Measurements from ENCODE around the gene DLG1. TPM values are rescaled to one million over a fixed set of nuclear protein-coding genes. Genes with fewer than 3 reads are reported as not detected.

The DLG1 gene
- total RNA-seq, 1 donor from 2014 or later, result 138 TPM

DNA sequence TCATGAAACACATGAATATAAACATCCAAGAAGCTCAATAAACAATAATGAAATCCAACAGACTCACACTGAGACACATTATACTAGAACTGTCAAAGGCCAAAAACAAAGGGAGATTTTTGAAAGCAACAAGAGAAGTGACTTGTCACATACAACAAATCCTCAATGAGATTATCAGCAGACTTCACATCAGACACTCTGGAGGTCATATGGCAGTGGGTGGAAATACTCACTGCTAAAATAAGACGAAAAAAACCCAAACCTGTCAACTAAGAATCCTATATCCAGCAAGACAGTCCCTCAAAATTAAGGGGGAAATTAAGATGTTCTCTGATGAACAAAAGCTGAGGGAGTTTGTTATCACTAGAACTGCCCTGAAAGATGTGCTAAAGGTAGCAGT, 143.4 kb downstream of the DLG1 start:
- H3K4me3 Mint-ChIP-seq, result no peak overlapping the region
- no peaks in the 10 kb centered on the region for H3F3A ChIP-seq (ENCODE audit: low read depth)
- H3K79me2 ChIP-seq (ENCODE audit: low read depth), result peaks cover 95% of the 10 kb centered on the region
- no peak overlapping the region for H3K4me2 ChIP-seq
- no peak overlapping the region for H3K9ac ChIP-seq
- peaks cover 4% of the 10 kb centered on the region for H4K20me1 ChIP-seq (ENCODE audit: low read depth)
- peaks cover 39% of the 10 kb centered on the region for H3K36me3 Mint-ChIP-seq
- H3K4me1 Mint-ChIP-seq, result peaks cover 7% of the 10 kb centered on the region
- no peak overlapping the region for H3K27ac ChIP-seq
- TF ChIP-seq, protein P1, sequence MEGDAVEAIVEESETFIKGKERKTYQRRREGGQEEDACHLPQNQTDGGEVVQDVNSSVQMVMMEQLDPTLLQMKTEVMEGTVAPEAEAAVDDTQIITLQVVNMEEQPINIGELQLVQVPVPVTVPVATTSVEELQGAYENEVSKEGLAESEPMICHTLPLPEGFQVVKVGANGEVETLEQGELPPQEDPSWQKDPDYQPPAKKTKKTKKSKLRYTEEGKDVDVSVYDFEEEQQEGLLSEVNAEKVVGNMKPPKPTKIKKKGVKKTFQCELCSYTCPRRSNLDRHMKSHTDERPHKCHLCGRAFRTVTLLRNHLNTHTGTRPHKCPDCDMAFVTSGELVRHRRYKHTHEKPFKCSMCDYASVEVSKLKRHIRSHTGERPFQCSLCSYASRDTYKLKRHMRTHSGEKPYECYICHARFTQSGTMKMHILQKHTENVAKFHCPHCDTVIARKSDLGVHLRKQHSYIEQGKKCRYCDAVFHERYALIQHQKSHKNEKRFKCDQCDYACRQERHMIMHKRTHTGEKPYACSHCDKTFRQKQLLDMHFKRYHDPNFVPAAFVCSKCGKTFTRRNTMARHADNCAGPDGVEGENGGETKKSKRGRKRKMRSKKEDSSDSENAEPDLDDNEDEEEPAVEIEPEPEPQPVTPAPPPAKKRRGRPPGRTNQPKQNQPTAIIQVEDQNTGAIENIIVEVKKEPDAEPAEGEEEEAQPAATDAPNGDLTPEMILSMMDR (IDR thresholded peaks at IDR 0.05), result no peak
- TF ChIP-seq EZH2phosphoT487 (IDR thresholded peaks at IDR 0.05) (no peak), EZH2 (IDR thresholded peaks at IDR 0.05) (no peak)
- H2AFZ ChIP-seq (replicated peaks), result no peak overlapping the region
- no peaks in the 10 kb centered on the region for H3K27me3 Mint-ChIP-seq (ENCODE audit: insufficient read depth, low read depth)
- H3K9me3 Mint-ChIP-seq, result peaks cover 35% of the 10 kb centered on the region
- no peak overlapping the region for H3K27ac Mint-ChIP-seq
- H3K4me1 ChIP-seq, result peaks cover 3% of the 10 kb centered on the region
- H3K9me3 ChIP-seq (ENCODE audit: low read depth), result peaks cover 20% of the 10 kb centered on the region
- H3K27me3 ChIP-seq, result no peaks in the 10 kb centered on the region
- H3K36me3 ChIP-seq, result peaks cover 22% of the 10 kb centered on the region
- no peak for DNase-seq (ENCODE audit: low spot score)
- no peak overlapping the region for H3K4me3 ChIP-seq

DNA sequence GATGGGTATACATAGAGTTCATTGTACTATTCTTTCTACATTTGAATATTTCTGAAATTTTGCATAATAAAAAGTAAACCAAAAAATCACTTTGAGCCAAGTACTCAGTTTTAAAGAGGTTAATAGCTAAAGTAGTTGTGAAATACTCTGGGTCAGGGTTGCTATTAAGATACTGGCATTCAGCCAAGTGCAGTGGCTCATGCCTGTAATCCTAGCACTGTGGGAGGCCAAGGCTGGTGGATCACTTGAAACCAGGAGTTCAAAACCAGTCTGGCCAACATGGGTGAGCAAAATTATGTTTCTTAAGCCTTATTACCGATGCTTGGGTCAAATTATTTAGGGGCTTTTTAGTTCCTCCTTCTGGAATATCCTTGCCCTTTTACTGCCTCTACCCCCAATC, 146.8 kb downstream of the DLG1 start:
- peaks cover 7% of the 10 kb centered on the region for H3K4me1 Mint-ChIP-seq
- Histone ChIP-seq H3K9me3 (ENCODE audit: low read depth) (peaks cover 7% of the 10 kb centered on the region), H4K20me1 (ENCODE audit: low read depth) (peaks cover 4% of the 10 kb centered on the region), H2AFZ (replicated peaks) (no peak overlapping the region), H3K9ac (no peak overlapping the region), H3K36me3 (peaks cover 7% of the 10 kb centered on the region), H3K79me2 (ENCODE audit: low read depth) (peaks cover 96% of the 10 kb centered on the region), H3F3A (ENCODE audit: low read depth) (no peaks in the 10 kb centered on the region), H3K4me2 (no peak overlapping the region), H3K27ac (no peak overlapping the region), H3K4me1 (peaks cover 3% of the 10 kb centered on the region), H3K4me3 (no peak overlapping the region), H3K27me3 (no peaks in the 10 kb centered on the region)
- TF ChIP-seq, protein P1 (IDR thresholded peaks at IDR 0.05), result no peak
- no peak for TF ChIP-seq EZH2 (IDR thresholded peaks at IDR 0.05)
- TF ChIP-seq EZH2phosphoT487 (IDR thresholded peaks at IDR 0.05), result no peak
- DNase-seq (ENCODE audit: low spot score), result no peak
- peaks cover 26% of the 10 kb centered on the region for H3K9me3 Mint-ChIP-seq
- H3K4me3 Mint-ChIP-seq, result no peak overlapping the region
- H3K27me3 Mint-ChIP-seq (ENCODE audit: insufficient read depth, low read depth), result no peaks in the 10 kb centered on the region
- H3K36me3 Mint-ChIP-seq, result peaks cover 34% of the 10 kb centered on the region
- no peak overlapping the region for H3K27ac Mint-ChIP-seq

GRCh38 chr3:197149528-197149927, 148.9 kb downstream of the DLG1 start:
- no peak overlapping the region for H2AFZ ChIP-seq (replicated peaks)
- no peak for DNase-seq (ENCODE audit: low spot score)
- H3K4me2 ChIP-seq, result no peak overlapping the region

More at GRCh38 chr3:197149528-197149927, 148.9 kb downstream of the DLG1 start:
- TF ChIP-seq, protein P1 (IDR thresholded peaks at IDR 0.05), result no peak
- no peak for TF ChIP-seq EZH2 (IDR thresholded peaks at IDR 0.05)
- TF ChIP-seq EZH2phosphoT487 (IDR thresholded peaks at IDR 0.05), result no peak
- Mint-ChIP-seq H3K4me3 (no peak overlapping the region), H3K9me3 (peaks cover 10% of the 10 kb centered on the region), H3K36me3 (peaks cover 28% of the 10 kb centered on the region), H3K27me3 (ENCODE audit: insufficient read depth, low read depth) (no peaks in the 10 kb centered on the region), H3K27ac (no peak overlapping the region), H3K4me1 (peaks cover 7% of the 10 kb centered on the region)
- peaks cover 4% of the 10 kb centered on the region for H4K20me1 ChIP-seq (ENCODE audit: low read depth)
- no peaks in the 10 kb centered on the region for H3K9me3 ChIP-seq (ENCODE audit: low read depth)
- peaks cover 94% of the 10 kb centered on the region for H3K79me2 ChIP-seq (ENCODE audit: low read depth)
- peaks cover 3% of the 10 kb centered on the region for H3K4me1 ChIP-seq
- no peak overlapping the region for H3K4me3 ChIP-seq
- H3K36me3 ChIP-seq, result no peaks in the 10 kb centered on the region
- no peak overlapping the region for H3K27ac ChIP-seq
- no peaks in the 10 kb centered on the region for H3F3A ChIP-seq (ENCODE audit: low read depth)
- H3K27me3 ChIP-seq, result no peaks in the 10 kb centered on the region
- no peak overlapping the region for H3K9ac ChIP-seq

Data from neural progenitor cell (in vitro differentiated cells).